ENCODE measurements around the gene ARHGAP31.

ARHGAP31 gene

DNA sequence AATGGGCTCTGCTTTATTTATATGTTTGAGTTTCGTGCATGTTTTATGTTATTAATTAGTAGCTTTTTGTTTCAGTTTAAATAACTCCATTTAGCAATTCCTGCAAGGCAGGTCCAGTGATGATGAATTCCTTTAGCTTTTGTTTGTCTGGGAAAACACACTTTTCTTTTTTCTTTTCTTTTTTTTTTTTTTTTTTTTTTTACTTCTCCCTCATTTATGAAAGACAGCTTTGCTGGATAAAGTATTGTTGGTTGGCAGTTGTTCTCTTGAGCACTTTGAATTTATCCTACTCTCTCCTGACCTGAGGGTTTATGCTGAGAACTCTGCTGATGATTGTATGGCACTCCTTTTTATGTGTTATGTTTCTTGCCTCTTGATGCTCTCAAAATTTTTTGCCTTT is 133.5 kb downstream of the ARHGAP31 start:
- H4K20me1 ChIP-seq (ENCODE audit: insufficient read depth, low read length), result no peaks in the 10 kb centered on the region
- no peak overlapping the region for H2AFZ ChIP-seq (ENCODE audit: low read length)
- H3K27ac ChIP-seq (ENCODE audit: low read depth, low read length, poor library complexity, severe bottlenecking), result no peak overlapping the region
- H3K27me3 ChIP-seq (ENCODE audit: insufficient read depth, low read length), result no peaks in the 10 kb centered on the region
- H3K4me1 ChIP-seq (ENCODE audit: insufficient read depth, low read length, severe bottlenecking), result no peaks in the 10 kb centered on the region
- TF ChIP-seq, protein P1, sequence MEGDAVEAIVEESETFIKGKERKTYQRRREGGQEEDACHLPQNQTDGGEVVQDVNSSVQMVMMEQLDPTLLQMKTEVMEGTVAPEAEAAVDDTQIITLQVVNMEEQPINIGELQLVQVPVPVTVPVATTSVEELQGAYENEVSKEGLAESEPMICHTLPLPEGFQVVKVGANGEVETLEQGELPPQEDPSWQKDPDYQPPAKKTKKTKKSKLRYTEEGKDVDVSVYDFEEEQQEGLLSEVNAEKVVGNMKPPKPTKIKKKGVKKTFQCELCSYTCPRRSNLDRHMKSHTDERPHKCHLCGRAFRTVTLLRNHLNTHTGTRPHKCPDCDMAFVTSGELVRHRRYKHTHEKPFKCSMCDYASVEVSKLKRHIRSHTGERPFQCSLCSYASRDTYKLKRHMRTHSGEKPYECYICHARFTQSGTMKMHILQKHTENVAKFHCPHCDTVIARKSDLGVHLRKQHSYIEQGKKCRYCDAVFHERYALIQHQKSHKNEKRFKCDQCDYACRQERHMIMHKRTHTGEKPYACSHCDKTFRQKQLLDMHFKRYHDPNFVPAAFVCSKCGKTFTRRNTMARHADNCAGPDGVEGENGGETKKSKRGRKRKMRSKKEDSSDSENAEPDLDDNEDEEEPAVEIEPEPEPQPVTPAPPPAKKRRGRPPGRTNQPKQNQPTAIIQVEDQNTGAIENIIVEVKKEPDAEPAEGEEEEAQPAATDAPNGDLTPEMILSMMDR (IDR thresholded peaks at IDR 0.05; ENCODE audit: low read length), result no peak
- TF ChIP-seq EZH2 (IDR thresholded peaks at IDR 0.05; ENCODE audit: borderline replicate concordance, low read length), result no peak
- no peaks in the 10 kb centered on the region for H3F3A ChIP-seq (ENCODE audit: insufficient read depth, low read length)
- H3K9me2 ChIP-seq (ENCODE audit: low read depth, low read length), result no peaks in the 10 kb centered on the region
- no peak overlapping the region for H3K4me2 ChIP-seq (ENCODE audit: low read length)
- no peak overlapping the region for H3K9ac ChIP-seq (ENCODE audit: low read length)
- H3K4me3 ChIP-seq (ENCODE audit: low read depth, low read length, poor library complexity, severe bottlenecking), result no peak overlapping the region
- peaks cover 21% of the 10 kb centered on the region for H3K9me3 ChIP-seq (ENCODE audit: low read length)
- H3K79me2 ChIP-seq (ENCODE audit: insufficient read depth, low read length), result no peaks in the 10 kb centered on the region
- peaks cover 32% of the 10 kb centered on the region for H3K36me3 ChIP-seq (ENCODE audit: insufficient read depth, low read length)

DNA sequence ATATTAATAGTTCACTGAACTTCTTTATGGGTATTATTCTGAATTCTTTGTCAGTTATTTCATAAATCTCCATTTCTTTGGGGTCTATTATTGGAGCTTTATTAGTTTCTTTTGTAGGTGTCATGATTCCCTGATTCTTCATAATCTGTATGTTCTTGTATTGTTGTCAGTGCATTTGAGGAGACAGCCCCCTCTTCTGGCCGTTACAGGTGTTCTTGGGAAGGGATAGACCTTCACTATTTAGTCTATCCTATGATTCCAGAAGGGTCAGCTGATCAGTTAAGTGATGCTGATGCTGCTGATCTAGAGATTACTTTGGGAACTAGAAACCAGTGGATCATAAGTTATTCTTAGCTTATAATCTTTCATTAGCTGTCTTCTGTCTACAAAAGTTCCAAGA is 134.4 kb downstream of the ARHGAP31 start:
- H4K20me1 ChIP-seq (ENCODE audit: insufficient read depth, low read length), result no peaks in the 10 kb centered on the region
- no peaks in the 10 kb centered on the region for H3F3A ChIP-seq (ENCODE audit: insufficient read depth, low read length)
- H2AFZ ChIP-seq (ENCODE audit: low read length), result no peak overlapping the region
- no peak overlapping the region for H3K27ac ChIP-seq (ENCODE audit: low read depth, low read length, poor library complexity, severe bottlenecking)
- H3K36me3 ChIP-seq (ENCODE audit: insufficient read depth, low read length), result peaks cover 41% of the 10 kb centered on the region
- no peaks in the 10 kb centered on the region for H3K79me2 ChIP-seq (ENCODE audit: insufficient read depth, low read length)
- H3K27me3 ChIP-seq (ENCODE audit: insufficient read depth, low read length), result no peaks in the 10 kb centered on the region
- no peak overlapping the region for H3K4me2 ChIP-seq (ENCODE audit: low read length)
- TF ChIP-seq EZH2 (IDR thresholded peaks at IDR 0.05; ENCODE audit: borderline replicate concordance, low read length), result no peak
- TF ChIP-seq, protein P1 (IDR thresholded peaks at IDR 0.05; ENCODE audit: low read length), result 0 out of 2 replicates have a peak, but pooled peaks have one; percentile 14
- H3K9ac ChIP-seq (ENCODE audit: low read length), result no peak overlapping the region
- peaks cover 21% of the 10 kb centered on the region for H3K9me3 ChIP-seq (ENCODE audit: low read length)
- no peaks in the 10 kb centered on the region for H3K4me1 ChIP-seq (ENCODE audit: insufficient read depth, low read length, severe bottlenecking)
- no peak overlapping the region for H3K4me3 ChIP-seq (ENCODE audit: low read depth, low read length, poor library complexity, severe bottlenecking)
- no peaks in the 10 kb centered on the region for H3K9me2 ChIP-seq (ENCODE audit: low read depth, low read length)

DNA sequence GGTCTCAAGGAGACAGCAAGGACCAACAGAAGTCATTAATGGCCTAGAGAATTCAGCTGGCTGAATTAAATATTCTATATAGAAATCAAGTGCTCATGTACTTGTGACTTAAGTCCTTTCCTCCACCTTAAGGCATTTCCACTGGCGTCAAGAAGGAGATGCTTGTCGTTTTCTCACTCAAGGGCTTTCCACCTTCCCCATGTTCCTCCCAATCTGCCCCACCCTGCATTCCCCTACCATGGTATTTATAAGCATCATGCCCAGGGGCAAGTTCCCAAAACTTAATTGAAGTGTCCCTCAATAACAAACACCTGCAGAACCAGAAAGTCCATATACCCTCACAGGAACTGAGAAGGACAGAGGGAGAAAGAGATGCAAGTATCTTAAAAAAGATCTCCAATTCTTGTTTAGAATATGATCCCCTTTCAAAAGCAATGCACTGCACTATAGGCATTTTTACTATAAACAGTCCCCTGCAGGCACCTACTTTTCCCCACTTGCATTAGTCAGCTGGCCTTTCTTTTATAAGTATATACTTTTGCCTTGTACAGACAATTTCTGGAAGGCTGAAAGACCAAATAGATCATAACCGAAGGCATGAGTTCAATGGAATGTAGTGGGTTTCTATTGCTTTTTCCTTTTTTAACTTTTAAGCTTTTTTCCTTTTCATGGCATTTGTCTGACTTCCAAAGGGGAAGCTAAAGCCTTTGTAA is 139.6 kb downstream of the ARHGAP31 start:
- H3K9me3 ChIP-seq (ENCODE audit: low read length), result peaks cover 5% of the 10 kb centered on the region
- no peaks in the 10 kb centered on the region for H3K9me2 ChIP-seq (ENCODE audit: low read depth, low read length)
- H3K36me3 ChIP-seq (ENCODE audit: insufficient read depth, low read length), result peaks cover 86% of the 10 kb centered on the region
- no peak overlapping the region for H3K9ac ChIP-seq (ENCODE audit: low read length)
- H2AFZ ChIP-seq (ENCODE audit: low read length), result no peak overlapping the region
- TF ChIP-seq, protein P1 (IDR thresholded peaks at IDR 0.05; ENCODE audit: low read length), result no peak
- TF ChIP-seq EZH2 (IDR thresholded peaks at IDR 0.05; ENCODE audit: borderline replicate concordance, low read length), result no peak
- H3F3A ChIP-seq (ENCODE audit: insufficient read depth, low read length), result no peaks in the 10 kb centered on the region
- no peaks in the 10 kb centered on the region for H3K27me3 ChIP-seq (ENCODE audit: insufficient read depth, low read length)
- H3K4me1 ChIP-seq (ENCODE audit: insufficient read depth, low read length, severe bottlenecking), result no peaks in the 10 kb centered on the region
- H3K4me3 ChIP-seq (ENCODE audit: low read depth, low read length, poor library complexity, severe bottlenecking), result no peak overlapping the region
- no peak overlapping the region for H3K27ac ChIP-seq (ENCODE audit: low read depth, low read length, poor library complexity, severe bottlenecking)
- no peaks in the 10 kb centered on the region for H3K79me2 ChIP-seq (ENCODE audit: insufficient read depth, low read length)
- no peaks in the 10 kb centered on the region for H4K20me1 ChIP-seq (ENCODE audit: insufficient read depth, low read length)
- no peak overlapping the region for H3K4me2 ChIP-seq (ENCODE audit: low read length)
